Psoas muscle (tissue), 8 donors: ENCODE measurements around the gene EFCAB7. TPM values are rescaled to one million over a fixed set of nuclear protein-coding genes. Genes with fewer than 3 reads are reported as not detected.
A peak's percentile ranks its signal among the peaks of the same experiment; 100 is the strongest.

ENCODE experiments used
- ATAC-seq, 4 donors: fragments of 200-7000 bp; cut with Tn5 transposase; one replicate each; pipeline ENCODE4 v1.9.1; 2020; ENCODE audit warnings: moderate library complexity in 3 of 4, mild to moderate bottlenecking in 2 of 4
- DNase-seq, 2 donors: peaks; one replicate each; pipeline ENCODE4 v3.0.0-alpha.2; 2020
- H3K27ac ChIP-seq: fragments of 200-600 bp; one replicate; pipeline ENCODE4 v1.8.0; 2022
- H3K27me3 ChIP-seq, 3 donors: fragments of 200-600 bp in 1 of 3; one replicate each; pipeline versions ENCODE4 v1.6.1 to v1.8.0; 2013 to 2022; ENCODE audit warnings: low read length in 2 of 3, mild to moderate bottlenecking in 2 of 3, moderate library complexity in 1 of 3; ENCODE audit not compliant: insufficient read depth in 3 of 3
- H3K36me3 ChIP-seq, 2 donors: fragments of 200-600 bp in 1 of 2; one replicate each; pipeline versions ENCODE4 v1.6.1 to v1.8.0; 2013 to 2022; ENCODE audit warnings: low read depth in 1 of 2, mild to moderate bottlenecking in 1 of 2, moderate library complexity in 1 of 2; ENCODE audit not compliant: insufficient read depth in 1 of 2
- H3K4me1 ChIP-seq: fragments of 200-600 bp; one replicate; pipeline ENCODE4 v1.8.0; 2022
- H3K4me3 ChIP-seq: fragments of 200-600 bp; one replicate; pipeline ENCODE4 v1.8.0; 2022; ENCODE audit warnings: mild to moderate bottlenecking
- H3K9me3 ChIP-seq: fragments of 200-600 bp; one replicate; pipeline ENCODE4 v1.8.0; 2022
- CTCF ChIP-seq: fragments of 200-600 bp; IDR thresholded peaks from one replicate; pipeline ENCODE4 v1.8.0; 2022; ENCODE audit warnings: antibody characterized with exemption
- WGBS, 3 donors: extraction: QIAGEN DNeasy Blood & Tissue Kit; methylation state at CpG; one replicate each; pipeline versions ENCODE4 v1.1.6 to v1.1.7; 2013; 5-methylcytosine and 5-hydroxymethylcytosine counted together
- intact Hi-C, 2 donors: fragments of 100-400 bp; cut with DNase I; formaldehyde crosslinking; loops; one replicate each; pipeline versions ENCODE4 v1.11.0 to v1.14.2; 2022
- polyA plus RNA-seq, 3 donors: library from polyadenylated mRNA; stranded (reverse); fragments of 200-250 nt; gene quantifications; one replicate each; pipeline ENCODE4 v1.2.3, GENCODE V29; 2013
- total RNA-seq, 4 donors: library from RNA; stranded (reverse); fragmentation: NEBNext Ultra II Directional in 2 of 4; extraction: Animal tissue kit (Norgen Biotek cat#: 25700) in 2 of 4; gene quantifications; one replicate each; pipeline versions ENCODE4 v1.2.1 to v1.2.4, GENCODE V29; 2021 to 2023
- donor health status: healthy with polysubstance abuse.
- donor health status: DM: no; HTN: no; CAD: no; lungs with moderate emphysema.
- donor health status: Bipolar disorder and iron deficiency.
- donor health status: healthy.
- donor health status: DM: yes; HTN: yes; CAD: no.
- donor health status: DM: no; HTN: no; CAD: no.
- donor health status: DM: no; HTN: no; CAD: no.
- donor health status: DM: yes; HTN: yes; CAD: no.

The EFCAB7 gene
- total and polyA plus RNA-seq, 7 donors = 2.0 to 16.4 (median 4.9) TPM

- no peak for TF ChIP-seq CTCF
These were observed 76.5 kb downstream of the EFCAB7 start for GRCh38 chr1:63599799-63600198.

GRCh38 chr1:63600248-63600647 lies 76.9 kb downstream of the EFCAB7 start:
- Histone ChIP-seq H3K4me1 (peaks cover 58% of the 10 kb centered on the region), H3K27ac (peak overlapping the region; percentile 98), H3K9me3 (no peaks in the 10 kb centered on the region), H3K27me3 (no peaks in the 10 kb centered on the region), H3K4me3 (no peak overlapping the region), H3K36me3 (peaks cover 0 to 14% of the 10 kb centered on the region in 2 donors)
- DNase-seq (no peak), ATAC-seq (no peak)
- intact Hi-C loops = loop anchor here in 1 of 2 donors (10.0 kb wide), 1 partner anchor 445 kb away; no protein-coding TSS in a partner anchor
- no peak for TF ChIP-seq CTCF
- 39 to 73% (median 49%) methylated on average over 5 of the region's 5 CpGs for WGBS, 3 donors

More at GRCh38 chr1:63599799-63600198, 76.5 kb downstream of the EFCAB7 start:
- H3K27ac ChIP-seq = peak overlapping the region; percentile 98
- H3K4me1 ChIP-seq = peaks cover 58% of the 10 kb centered on the region
- intact Hi-C loops = loop anchor here in 1 of 2 donors (10.0 kb wide), 1 partner anchor 445 kb away; no protein-coding TSS in a partner anchor
- H3K36me3 ChIP-seq = peaks cover 0 to 15% of the 10 kb centered on the region in 2 donors
- H3K27me3 ChIP-seq = no peaks in the 10 kb centered on the region
- no peak overlapping the region for H3K4me3 ChIP-seq
- DNase-seq (no peak), ATAC-seq (no peak)
- H3K9me3 ChIP-seq = no peaks in the 10 kb centered on the region
- 81 to 97% (median 89%) methylated on average over 5 of the region's 5 CpGs for WGBS, 3 donors

GRCh38 chr1:63601061-63601460 lies 77.7 kb downstream of the EFCAB7 start:
- H3K4me1 ChIP-seq = peaks cover 66% of the 10 kb centered on the region
- no peaks in the 10 kb centered on the region for H3K9me3 ChIP-seq
- intact Hi-C loops = loop anchor here in 1 of 2 donors (10.0 kb wide), 1 partner anchor 444 kb away; no protein-coding TSS in a partner anchor
- H3K36me3 ChIP-seq = peaks cover 0 to 9% of the 10 kb centered on the region in 2 donors
- TF ChIP-seq CTCF = no peak
- no peaks in the 10 kb centered on the region for H3K27me3 ChIP-seq
- DNase-seq = no peak
- peak overlapping the region; percentile 98 for H3K27ac ChIP-seq
- WGBS, 3 donors = 43 to 70% (median 45%) methylated on average over 3 of the region's 3 CpGs
- no peak for ATAC-seq
- H3K4me3 ChIP-seq = peak overlapping the region; percentile 42

GRCh38 chr1:63601463-63601862 lies 78.1 kb downstream of the EFCAB7 start:
- Histone ChIP-seq H3K36me3 (peaks cover 0 to 9% of the 10 kb centered on the region in 2 donors), H3K9me3 (no peaks in the 10 kb centered on the region), H3K27ac (peak overlapping the region; percentile 98), H3K4me1 (peaks cover 70% of the 10 kb centered on the region), H3K27me3 (no peaks in the 10 kb centered on the region), H3K4me3 (peak overlapping the region; percentile 42)
- TF ChIP-seq CTCF = no peak
- 36 to 65% (median 44%) methylated on average over 4 of the region's 4 CpGs for WGBS, 3 donors
- DNase-seq = no peak
- ATAC-seq = peak in 3 of 4 donors; percentile 24 to 38 (median 26)
- intact Hi-C loops = loop anchor here in 1 of 2 donors (10.0 kb wide), 1 partner anchor 443 kb away; no protein-coding TSS in a partner anchor
